Measurements from ENCODE around the gene MEP1A.
A peak's percentile ranks its signal among the peaks of the same experiment; 100 is the strongest.
"Not testable (repeated sequence)": the region's sequence is repeated elsewhere in the genome, so short reads cannot be mapped to it uniquely, and the experiment has no call there.

The MEP1A gene

DNA sequence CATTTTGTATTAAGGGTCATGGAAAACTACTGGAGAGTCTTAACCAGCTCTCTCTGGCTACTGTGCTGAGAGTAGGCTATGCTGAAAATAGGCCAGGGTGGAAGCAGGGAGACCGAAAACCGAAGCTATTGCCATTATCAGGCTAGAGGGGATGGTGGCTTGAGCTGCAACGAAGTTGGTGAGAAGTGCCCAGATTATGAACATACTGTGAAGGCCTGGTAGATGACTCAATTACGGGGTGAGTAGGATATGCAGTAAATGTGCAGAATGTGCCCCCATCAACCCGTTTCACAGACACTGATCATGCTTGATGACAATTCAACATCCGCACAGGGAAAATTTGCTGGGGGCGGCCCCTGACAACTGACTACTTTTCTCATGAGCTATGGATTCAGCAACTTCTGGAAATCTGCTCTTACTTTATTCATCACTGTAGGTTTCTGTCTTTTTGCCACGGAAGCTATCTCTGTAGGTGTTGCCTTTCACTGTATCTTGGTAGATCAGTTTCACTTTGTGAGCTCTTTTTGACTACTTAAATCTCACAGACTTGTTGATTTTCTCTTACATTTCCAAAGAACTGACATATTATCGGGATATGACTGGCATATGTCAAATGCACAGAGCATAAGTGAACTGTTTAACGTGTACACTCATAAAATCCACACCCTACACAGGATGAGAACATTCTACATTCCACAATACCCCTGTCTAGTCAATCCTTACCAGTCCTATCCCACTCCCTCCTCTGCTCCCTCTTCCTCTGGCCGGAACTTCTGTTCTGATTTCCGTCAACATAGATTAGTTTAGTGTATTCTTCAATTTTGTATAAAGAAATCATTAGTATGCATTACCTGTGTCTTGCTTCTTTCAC lies 15.5 kb upstream of the MEP1A start:
- DNase-seq, result no peak

- DNase-seq, result peak; percentile 56
These were observed 11.5 kb upstream of the MEP1A start for GRCh38 chr6:46781478-46782378.

- no peak for DNase-seq
These were observed 8.7 kb upstream of the MEP1A start for GRCh38 chr6:46784535-46784934.

GRCh38 chr6:46787871-46788540 lies 5.2 kb upstream of the MEP1A start:
- DNase-seq, result no peak

DNA sequence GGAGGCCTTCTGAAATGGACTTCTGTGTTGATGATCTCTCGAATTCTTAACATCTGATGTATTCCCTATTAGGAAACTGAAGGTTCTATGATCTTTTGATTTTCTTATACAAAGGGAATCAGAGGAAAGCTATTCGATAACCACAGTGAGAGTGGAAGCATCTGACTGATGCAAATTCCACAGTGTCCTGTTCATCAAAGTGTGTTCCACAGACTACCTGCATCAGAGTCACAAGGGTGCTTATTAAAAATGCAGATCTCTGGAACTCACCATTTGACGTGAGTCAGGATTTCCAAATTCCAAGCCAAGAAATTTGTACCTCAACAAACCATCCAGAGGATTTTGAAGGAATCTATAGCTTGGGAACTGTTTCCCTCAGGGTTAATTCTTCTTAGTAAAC lies 4.4 kb upstream of the MEP1A start:
- no peak for DNase-seq

GRCh38 chr6:46789434-46790354 lies 3.5 kb upstream of the MEP1A start:
- no peak for DNase-seq

DNA sequence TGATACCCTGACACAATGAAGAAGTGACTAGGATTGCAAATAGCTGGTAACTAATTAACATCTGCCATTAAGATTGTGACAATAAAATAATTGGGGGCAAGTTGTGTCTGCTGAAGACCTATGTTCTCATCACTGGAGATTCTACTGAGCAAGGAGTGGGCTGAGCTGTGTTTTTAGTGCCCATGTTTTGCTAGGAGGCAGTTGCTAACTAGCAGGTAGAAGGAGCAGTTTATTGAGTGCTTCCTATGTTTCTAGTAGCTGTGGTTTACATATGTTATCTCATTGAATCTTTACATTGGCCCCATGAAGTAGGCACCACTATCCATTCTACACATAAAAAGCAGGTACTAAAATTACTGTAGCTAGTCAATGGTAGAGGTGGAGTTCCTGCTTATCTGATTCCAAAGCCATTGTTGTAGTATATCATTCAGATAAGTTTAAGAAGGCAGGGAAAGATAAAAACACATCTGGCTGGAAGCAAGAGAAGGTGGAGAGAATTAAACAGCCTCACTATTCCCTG lies 2.8 kb upstream of the MEP1A start:
- DNase-seq, result no peak

GRCh38 chr6:46792635-46793034 lies 554 bp upstream of the MEP1A start:
- no peak for DNase-seq

- no peak for DNase-seq
These were observed 879 bp downstream of the MEP1A start for GRCh38 chr6:46794068-46794467.

- no peak for DNase-seq
These were observed 2.6 kb downstream of the MEP1A start for GRCh38 chr6:46795816-46796215.

- DNase-seq, result no peak
These were observed 3.8 kb downstream of the MEP1A start for GRCh38 chr6:46796848-46797580.

- DNase-seq, result no peak
These were observed 6.5 kb downstream of the MEP1A start for GRCh38 chr6:46799657-46800056.

GRCh38 chr6:46808806-46809205 lies 15.6 kb downstream of the MEP1A start:
- peak; percentile 59 for DNase-seq

DNA sequence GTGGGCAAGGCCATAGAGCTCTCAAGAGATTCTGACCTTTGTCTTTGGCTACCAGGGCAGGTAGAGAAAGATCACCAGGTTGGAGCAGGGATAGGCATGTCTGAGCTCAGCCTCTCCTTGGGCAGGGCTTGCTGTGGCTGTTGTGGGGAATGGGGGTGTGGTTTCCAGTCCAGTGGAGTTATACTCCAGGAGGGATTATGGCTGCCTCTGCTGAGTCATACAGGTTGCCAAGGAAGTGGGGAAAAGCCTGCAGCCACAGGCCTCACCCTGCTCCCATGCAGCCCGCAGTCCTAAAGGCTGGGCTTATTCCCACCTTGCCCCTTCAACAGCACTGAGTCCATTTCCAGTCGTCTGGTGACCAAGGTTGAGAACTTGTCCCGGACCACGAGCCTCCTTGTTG lies 21.9 kb downstream of the MEP1A start:
- no peak for DNase-seq

- no peak for DNase-seq
These were observed 23.4 kb downstream of the MEP1A start for GRCh38 chr6:46816626-46817025.

- no peak for DNase-seq
These were observed 26.4 kb downstream of the MEP1A start for GRCh38 chr6:46819561-46819960.

DNA sequence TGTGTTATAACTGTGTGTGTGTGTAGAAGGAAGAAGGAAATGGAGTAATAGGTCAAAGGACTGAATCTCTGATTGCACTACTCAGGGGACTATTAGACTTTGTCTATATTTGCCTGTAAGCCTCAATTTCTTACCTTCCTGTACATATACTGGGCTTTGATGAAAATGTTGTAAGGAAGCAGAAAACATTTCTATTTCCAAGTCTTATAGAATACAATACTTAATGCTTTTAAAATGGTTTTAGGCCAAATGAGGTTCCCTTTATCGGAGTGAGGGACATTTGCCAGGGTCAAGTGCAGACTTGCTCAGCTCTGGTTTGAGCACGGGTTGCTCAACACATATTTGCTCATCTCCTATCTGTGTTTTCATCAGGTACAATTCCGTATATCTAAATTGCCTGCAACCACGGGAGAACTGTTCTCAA lies 28.3 kb downstream of the MEP1A start:
- no peak for DNase-seq

GRCh38 chr6:46828939-46829338 lies 35.8 kb downstream of the MEP1A start:
- DNase-seq, result no peak

DNA sequence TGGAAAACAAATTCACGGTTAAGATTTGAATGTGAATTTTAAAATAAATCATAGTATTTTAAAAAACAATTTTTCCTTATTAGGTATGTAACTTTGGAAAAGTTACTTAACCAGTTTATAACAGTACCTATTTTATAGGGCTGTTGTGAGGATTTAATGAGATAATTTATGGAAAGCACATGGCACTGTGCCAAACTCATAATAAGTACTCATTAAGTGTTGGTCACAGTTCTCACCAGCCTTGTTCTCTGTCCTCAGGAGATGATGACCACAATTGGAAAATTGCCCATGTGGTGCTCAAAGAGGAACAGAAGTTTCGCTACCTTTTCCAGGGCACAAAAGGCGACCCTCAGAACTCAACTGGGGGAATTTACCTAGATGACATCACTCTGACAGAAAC lies 39.6 kb downstream of the MEP1A start:
- no peak for DNase-seq

DNA sequence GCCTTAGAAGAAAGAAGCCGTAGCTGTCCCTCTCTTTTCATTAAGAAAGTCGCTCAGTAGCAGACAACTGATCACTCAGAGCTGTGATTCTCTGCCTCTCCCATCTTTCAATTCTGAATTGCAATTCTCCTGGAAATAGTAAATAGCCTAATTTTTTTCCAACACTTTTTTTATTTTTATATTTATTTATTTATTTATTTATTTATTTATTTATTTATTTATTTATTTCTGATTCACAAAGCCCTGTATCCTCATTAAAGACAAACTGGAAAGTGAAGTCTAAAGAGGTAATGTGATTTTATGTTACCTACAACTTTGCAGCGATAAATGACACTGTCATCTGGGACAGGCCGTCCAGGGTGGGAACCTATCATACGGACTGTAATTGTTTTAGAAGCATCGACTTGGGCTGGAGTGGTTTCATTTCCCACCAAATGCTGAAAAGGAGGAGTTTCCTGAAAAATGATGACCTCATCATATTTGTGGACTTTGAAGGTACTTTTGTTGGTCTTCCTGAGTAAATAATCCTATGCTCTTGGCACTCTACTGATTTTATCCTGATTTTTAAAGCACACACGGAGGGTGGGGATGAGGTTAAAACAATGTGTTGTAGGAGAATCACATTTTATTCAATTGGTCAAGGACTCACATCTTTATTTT lies 41.2 kb downstream of the MEP1A start:
- not testable (repeated sequence) for DNase-seq

- not testable (repeated sequence) for DNase-seq
These were observed 41.8 kb downstream of the MEP1A start for GRCh38 chr6:46834991-46835390.

Data from MV-4-11 (cell line).